OCI-LY7 (cell line): ENCODE measurements around the gene TRIM61.

Experiments
- EZH2phosphoT487 ChIP-seq: fragments of 200-600 bp; sonication (generic); IDR thresholded peaks from 2 replicates; pipeline ENCODE4 v1.6.1; 2018; ENCODE audit warnings: low read depth, borderline replicate concordance, mild to moderate bottlenecking, mixed run types, antibody characterized with exemption, low read length, moderate library complexity, mixed read lengths
- TF ChIP-seq, protein P1 (sequence below): fragments of 200-600 bp; sonication (generic); conservative IDR thresholded peaks from 2 replicates; pipeline ENCODE4 v1.5.1; 2014; ENCODE audit warnings: mild to moderate bottlenecking, antibody characterized with exemption, low read length, moderate library complexity, mixed read lengths

DNA sequence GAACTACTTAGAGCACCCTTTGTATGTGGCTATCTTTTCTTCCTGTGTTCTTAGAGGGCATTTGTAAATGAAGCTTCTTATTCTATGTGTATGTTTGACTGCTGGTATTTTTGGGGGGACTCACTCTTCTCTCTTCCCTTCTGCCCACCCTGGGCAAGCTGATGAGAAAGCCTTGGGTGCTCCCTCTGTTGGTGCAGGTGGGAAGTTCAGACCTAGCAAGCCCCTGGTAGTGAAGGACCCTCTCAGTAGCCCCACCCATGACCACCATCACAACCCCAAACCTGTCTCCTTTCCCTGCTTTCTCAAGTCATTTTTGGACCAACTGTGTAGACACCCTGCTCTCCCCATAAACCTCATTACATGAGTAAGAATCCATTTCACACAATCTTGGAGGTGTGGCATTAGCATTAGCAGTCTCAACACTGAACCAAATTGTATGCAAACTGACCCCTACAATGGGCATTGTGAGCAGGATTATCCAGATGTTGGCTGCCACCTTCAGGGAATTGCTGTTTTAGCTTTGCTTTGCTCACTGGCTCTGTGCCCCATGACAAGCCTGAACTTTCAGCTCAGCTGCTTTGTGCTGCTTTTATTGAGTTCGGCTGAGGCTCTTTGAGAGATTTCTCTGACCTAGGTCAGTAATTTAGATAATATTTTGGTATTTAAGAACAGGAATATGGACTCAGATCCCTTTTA, 27.9 kb downstream of the TRIM61 start:
- TF ChIP-seq, protein P1, sequence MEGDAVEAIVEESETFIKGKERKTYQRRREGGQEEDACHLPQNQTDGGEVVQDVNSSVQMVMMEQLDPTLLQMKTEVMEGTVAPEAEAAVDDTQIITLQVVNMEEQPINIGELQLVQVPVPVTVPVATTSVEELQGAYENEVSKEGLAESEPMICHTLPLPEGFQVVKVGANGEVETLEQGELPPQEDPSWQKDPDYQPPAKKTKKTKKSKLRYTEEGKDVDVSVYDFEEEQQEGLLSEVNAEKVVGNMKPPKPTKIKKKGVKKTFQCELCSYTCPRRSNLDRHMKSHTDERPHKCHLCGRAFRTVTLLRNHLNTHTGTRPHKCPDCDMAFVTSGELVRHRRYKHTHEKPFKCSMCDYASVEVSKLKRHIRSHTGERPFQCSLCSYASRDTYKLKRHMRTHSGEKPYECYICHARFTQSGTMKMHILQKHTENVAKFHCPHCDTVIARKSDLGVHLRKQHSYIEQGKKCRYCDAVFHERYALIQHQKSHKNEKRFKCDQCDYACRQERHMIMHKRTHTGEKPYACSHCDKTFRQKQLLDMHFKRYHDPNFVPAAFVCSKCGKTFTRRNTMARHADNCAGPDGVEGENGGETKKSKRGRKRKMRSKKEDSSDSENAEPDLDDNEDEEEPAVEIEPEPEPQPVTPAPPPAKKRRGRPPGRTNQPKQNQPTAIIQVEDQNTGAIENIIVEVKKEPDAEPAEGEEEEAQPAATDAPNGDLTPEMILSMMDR: peak; percentile 72
- no peak for TF ChIP-seq EZH2phosphoT487
